GM12874 (cell line): ENCODE results near the gene NEU4.

Experiments used
- TF ChIP-seq, protein P1 (sequence below): IDR thresholded peaks from 2 replicates; pipeline ENCODE4 v1.5.1; 2011; ENCODE audit warnings: low read depth, mild to moderate bottlenecking, control low read depth, low read length, moderate library complexity; ENCODE audit not compliant: insufficient read depth

The NEU4 gene

DNA sequence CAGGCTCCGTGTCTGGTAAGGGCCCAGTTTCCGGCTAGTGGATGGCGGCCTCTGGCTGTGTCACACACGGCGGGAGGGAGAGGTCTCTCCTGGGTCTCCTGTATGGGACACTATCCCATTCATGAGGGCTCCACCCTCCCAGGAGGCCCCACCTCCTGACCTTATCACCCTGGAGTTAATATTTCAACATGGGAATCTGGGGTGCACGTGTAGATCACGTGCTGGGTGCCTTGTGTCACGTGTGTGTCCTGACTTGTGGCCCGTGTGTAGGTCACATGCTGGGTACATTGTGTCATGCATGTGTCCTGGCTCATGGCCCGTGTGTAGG lies 9.9 kb downstream of the NEU4 start:
- TF ChIP-seq, protein P1, sequence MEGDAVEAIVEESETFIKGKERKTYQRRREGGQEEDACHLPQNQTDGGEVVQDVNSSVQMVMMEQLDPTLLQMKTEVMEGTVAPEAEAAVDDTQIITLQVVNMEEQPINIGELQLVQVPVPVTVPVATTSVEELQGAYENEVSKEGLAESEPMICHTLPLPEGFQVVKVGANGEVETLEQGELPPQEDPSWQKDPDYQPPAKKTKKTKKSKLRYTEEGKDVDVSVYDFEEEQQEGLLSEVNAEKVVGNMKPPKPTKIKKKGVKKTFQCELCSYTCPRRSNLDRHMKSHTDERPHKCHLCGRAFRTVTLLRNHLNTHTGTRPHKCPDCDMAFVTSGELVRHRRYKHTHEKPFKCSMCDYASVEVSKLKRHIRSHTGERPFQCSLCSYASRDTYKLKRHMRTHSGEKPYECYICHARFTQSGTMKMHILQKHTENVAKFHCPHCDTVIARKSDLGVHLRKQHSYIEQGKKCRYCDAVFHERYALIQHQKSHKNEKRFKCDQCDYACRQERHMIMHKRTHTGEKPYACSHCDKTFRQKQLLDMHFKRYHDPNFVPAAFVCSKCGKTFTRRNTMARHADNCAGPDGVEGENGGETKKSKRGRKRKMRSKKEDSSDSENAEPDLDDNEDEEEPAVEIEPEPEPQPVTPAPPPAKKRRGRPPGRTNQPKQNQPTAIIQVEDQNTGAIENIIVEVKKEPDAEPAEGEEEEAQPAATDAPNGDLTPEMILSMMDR: no peak

DNA sequence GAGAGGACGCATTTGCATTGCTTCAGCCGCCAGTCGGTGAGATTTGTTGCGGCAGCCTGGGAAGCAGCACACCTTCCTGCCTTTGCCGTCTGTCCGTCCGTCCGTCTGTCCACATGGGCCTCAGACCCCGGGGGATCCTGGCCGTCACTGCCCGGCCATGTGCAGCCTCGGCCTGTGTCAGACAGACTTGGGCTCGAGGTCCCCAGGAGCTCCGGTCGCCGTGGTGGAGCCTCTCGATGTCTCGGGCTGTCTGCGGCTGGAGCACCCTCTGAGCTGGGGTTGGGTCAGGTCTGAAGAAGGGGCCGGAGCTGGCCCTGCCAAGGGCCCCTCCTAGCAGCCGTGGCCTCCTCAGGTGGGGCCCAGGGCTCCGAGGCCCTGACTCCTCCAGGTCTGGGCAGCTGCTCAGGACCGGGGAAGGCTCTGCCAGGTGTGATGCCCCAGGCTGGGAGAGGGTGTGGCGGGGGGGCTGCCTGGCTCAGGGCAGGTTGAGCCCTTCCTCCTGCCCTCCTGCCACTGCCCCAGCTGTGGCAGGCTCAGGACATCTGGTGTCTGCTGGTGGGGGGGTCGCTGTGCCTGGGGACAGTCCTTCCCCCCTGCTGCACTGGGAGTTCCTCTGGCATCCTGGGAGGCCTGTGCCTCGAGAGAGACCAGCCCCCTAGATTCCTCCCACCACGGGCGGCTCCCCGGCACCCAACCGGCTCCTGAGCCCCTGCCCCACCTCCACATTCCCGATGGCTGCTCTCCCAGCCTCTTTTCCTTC lies 11.8 kb downstream of the NEU4 start:
- TF ChIP-seq, protein P1: no peak

DNA sequence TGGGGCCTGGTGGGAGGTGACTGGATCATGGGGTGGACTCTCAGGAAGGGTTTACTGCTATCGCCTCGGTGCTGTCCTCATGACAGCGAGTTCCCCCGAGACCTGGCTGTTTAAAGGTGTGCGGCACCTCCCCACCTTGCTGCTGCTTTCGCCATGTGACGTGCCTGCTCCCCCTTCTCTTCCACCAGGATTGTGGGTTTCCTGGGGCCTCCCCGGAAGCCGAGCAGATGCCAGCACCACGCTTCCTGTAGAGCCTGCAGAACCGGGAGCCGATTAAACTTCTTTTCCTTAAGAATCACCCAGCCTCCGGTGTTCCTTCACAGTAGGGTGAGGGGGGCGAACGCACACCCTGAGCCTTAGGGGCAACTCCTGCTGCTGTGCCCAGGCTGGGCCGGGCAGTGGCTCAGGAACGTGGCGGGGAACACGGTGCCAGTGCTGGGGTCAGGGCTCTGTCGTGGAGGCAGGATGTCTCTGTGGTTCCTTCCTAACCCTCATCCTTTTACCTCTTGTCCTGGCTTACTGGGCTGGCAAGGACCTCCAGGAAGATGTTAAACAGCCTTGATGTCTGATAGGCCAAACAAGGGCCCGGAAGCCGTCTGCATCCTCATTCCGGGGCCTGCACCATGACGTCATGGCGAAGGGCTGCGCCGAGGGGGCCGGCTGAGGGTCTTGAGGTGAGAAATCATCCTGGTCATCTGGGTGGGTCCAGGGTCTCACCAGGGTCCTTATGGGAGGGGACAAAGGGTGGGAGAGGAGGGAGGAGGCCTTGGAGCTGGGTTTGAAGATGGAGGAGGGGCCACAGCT lies 12.7 kb downstream of the NEU4 start:
- TF ChIP-seq, protein P1: no peak

DNA sequence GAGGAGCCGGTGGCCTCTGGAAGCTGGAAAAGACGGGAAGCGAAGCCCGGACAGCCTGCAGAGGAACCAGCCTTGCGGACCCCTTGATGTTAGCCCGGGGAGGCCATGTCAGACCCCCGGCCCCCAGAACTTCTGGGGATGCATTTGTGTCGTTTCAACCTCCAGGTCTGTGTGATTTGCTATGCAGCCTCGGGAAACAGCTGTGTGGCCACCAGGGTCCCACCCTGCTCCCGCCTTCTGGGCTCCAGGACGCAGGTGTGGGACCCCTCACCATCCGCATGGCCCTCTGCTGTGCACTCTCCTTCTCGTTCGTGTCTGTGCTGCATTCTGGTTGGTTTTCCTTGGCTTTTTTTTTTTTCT lies 13.3 kb downstream of the NEU4 start:
- TF ChIP-seq, protein P1: no peak

DNA sequence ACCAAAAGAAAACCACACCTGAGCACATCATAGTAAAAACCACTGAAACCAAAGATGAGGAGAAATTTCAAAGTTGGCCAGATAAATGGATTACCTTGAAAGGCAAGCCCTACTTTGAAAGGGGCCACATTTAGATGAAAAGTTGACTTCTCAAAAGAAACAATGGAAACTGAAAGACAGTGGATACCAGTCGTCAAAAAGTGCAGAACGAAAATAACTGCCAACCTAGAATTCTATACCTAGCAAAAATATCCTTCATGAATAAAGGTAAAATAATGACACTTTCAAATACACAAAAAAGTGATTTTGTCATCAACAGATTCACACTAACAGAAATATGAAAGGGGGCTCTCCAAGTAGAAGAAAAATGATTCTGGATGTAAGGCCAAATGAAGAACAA lies 18.4 kb downstream of the NEU4 start:
- TF ChIP-seq, protein P1: no peak

DNA sequence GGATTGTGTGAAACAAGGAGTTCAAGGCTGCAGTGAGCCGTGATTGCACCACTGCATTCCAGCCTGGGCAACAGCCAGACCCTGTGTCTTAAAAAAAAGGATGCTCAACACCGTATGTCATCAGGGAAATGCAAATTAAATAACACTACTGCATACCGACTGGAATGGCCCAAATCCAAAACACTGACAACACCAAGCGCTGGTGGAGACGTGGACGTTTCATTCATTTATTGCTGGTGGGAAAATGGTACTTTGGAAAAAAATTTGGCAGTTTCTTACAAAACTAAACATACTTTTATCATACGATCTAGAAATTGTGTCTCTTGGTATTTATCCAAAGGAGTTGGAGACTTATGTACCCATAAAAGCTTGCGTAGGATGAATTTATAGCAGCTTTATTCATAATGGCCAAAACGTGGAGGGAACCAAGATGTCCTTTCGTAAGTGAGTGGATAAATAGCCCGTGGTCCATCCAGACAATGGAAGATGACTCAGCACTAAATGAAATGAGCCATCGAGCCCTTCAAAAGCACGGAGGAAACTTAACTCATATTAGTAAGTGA lies 24.2 kb downstream of the NEU4 start:
- TF ChIP-seq, protein P1: no peak

DNA sequence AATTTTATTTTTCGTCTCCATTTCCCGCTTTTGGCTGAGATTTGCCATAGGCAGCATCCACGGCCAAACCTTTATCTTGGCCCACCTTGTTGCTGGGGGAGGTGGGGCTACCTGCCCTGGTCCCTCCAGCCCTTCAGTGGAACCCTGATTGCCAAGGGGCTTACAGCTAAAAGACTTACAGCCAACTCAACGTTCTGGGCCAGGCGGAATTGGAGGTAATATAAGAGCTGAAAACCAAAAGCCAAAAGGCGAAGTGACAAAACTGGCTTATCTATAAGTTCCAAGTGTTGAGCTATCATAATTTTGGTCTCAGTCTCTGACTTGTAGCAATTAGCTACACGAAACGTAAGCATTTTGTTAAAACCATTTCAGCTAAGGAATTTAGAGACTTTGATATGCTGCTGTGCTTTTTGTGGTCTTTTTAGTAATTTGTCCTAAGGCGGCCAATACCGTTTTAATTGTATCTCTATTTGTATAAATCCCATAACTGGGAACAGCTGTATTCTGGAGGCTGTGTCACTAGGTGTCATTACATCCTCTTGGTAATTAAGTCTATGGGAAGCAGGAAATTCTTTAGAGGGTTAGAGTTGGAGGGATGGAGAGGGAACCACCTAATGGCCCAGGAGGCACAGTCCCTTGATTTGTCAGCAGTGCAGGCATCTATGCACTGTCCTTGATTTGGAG lies 25.7 kb downstream of the NEU4 start:
- TF ChIP-seq, protein P1: no peak
